Parathyroid adenoma (tissue), 2 donors: ENCODE results near the gene PSMC1.

Experiments
- H2AFZ ChIP-seq: fragments of 300-600 bp; sonication (generic); one replicate; pipeline ENCODE4 v1.7.0; 2017; ENCODE audit warnings: antibody characterized with exemption, mild to moderate bottlenecking
- H3K27ac ChIP-seq: fragments of 300-600 bp; sonication (generic); one replicate; pipeline ENCODE4 v1.7.0; 2017
- H3K27me3 ChIP-seq: fragments of 300-600 bp; sonication (generic); one replicate; pipeline ENCODE4 v1.7.0; 2017; ENCODE audit warnings: low read length; ENCODE audit not compliant: control insufficient read depth, insufficient read depth
- H3K36me3 ChIP-seq: fragments of 300-600 bp; sonication (generic); one replicate; pipeline ENCODE4 v1.7.0; 2017; ENCODE audit warnings: low read length; ENCODE audit not compliant: control insufficient read depth, insufficient read depth
- H3K4me1 ChIP-seq: fragments of 300-600 bp; sonication (generic); one replicate; pipeline ENCODE4 v1.7.0; 2017; ENCODE audit warnings: control low read depth
- H3K4me2 ChIP-seq: fragments of 300-600 bp; sonication (generic); one replicate; pipeline ENCODE4 v1.7.0; 2017; ENCODE audit warnings: low read length
- H3K4me3 ChIP-seq: fragments of 300-600 bp; sonication (generic); one replicate; pipeline ENCODE4 v1.7.0; 2017; ENCODE audit warnings: low read depth, low read length
- H3K79me2 ChIP-seq: fragments of 300-600 bp; sonication (generic); one replicate; pipeline ENCODE4 v1.7.0; 2017; ENCODE audit warnings: control low read depth
- H3K9ac ChIP-seq: fragments of 300-600 bp; sonication (generic); one replicate; pipeline ENCODE4 v1.7.0; 2017; ENCODE audit warnings: mild to moderate bottlenecking
- H3K9me3 ChIP-seq: fragments of 300-600 bp; sonication (generic); one replicate; pipeline ENCODE4 v1.7.0; 2017; ENCODE audit warnings: low read length; ENCODE audit not compliant: control insufficient read depth
- CTCF ChIP-seq: fragments of 300-600 bp; sonication (generic); IDR thresholded peaks from one replicate; pipeline ENCODE4 v1.7.0; 2017; ENCODE audit warnings: antibody characterized with exemption, mild to moderate bottlenecking
- donor health status: primary hyperparathyroidism.

PSMC1 gene

GRCh38 chr14:90287791-90288190 lies 31.4 kb downstream of the PSMC1 start:
- no peak overlapping the region for H3K4me2 ChIP-seq
- no peaks in the 10 kb centered on the region for H3K36me3 ChIP-seq
- H3K4me1 ChIP-seq = peaks cover 13% of the 10 kb centered on the region
- H3K27ac ChIP-seq = no peak overlapping the region
- no peaks in the 10 kb centered on the region for H3K27me3 ChIP-seq
- TF ChIP-seq CTCF = no peak
- H3K4me3 ChIP-seq = no peak overlapping the region
- no peak overlapping the region for H3K9ac ChIP-seq
- H3K79me2 ChIP-seq = peaks cover 4% of the 10 kb centered on the region
- H3K9me3 ChIP-seq = no peaks in the 10 kb centered on the region
- H2AFZ ChIP-seq = no peak overlapping the region

- no peak for TF ChIP-seq CTCF
- no peak overlapping the region for H3K4me3 ChIP-seq
- H3K4me2 ChIP-seq = no peak overlapping the region
- H3K79me2 ChIP-seq = peaks cover 3% of the 10 kb centered on the region
- H3K9me3 ChIP-seq = no peaks in the 10 kb centered on the region
- H3K36me3 ChIP-seq = no peaks in the 10 kb centered on the region
- H3K9ac ChIP-seq = no peak overlapping the region
- H3K27ac ChIP-seq = no peak overlapping the region
- H3K27me3 ChIP-seq = no peaks in the 10 kb centered on the region
- H3K4me1 ChIP-seq = peaks cover 13% of the 10 kb centered on the region
- no peak overlapping the region for H2AFZ ChIP-seq
Observed at GRCh38 chr14:90288651-90289355, 32.5 kb downstream of the PSMC1 start.

- Histone ChIP-seq H3K4me1 (peaks cover 13% of the 10 kb centered on the region), H3K4me3 (no peak overlapping the region), H2AFZ (no peak overlapping the region), H3K27ac (peak overlapping the region; percentile 40), H3K36me3 (no peaks in the 10 kb centered on the region), H3K9ac (no peak overlapping the region), H3K4me2 (no peak overlapping the region), H3K27me3 (no peaks in the 10 kb centered on the region), H3K79me2 (no peaks in the 10 kb centered on the region), H3K9me3 (no peaks in the 10 kb centered on the region)
- no peak for TF ChIP-seq CTCF
Observed at GRCh38 chr14:90290337-90291011, 34.1 kb downstream of the PSMC1 start.

GRCh38 chr14:90291699-90292098 lies 35.3 kb downstream of the PSMC1 start:
- Histone ChIP-seq H3K9me3 (no peaks in the 10 kb centered on the region), H3K27me3 (no peaks in the 10 kb centered on the region), H2AFZ (no peak overlapping the region), H3K79me2 (no peaks in the 10 kb centered on the region), H3K4me3 (no peak overlapping the region), H3K27ac (peak overlapping the region; percentile 40), H3K4me2 (no peak overlapping the region), H3K9ac (no peak overlapping the region), H3K4me1 (peaks cover 13% of the 10 kb centered on the region), H3K36me3 (no peaks in the 10 kb centered on the region)
- no peak for TF ChIP-seq CTCF
